Neutrophil (primary cell): Measurements from ENCODE around the gene ARHGAP9.
A peak's percentile ranks its signal among the peaks of the same experiment; 100 is the strongest.

Source experiments
- H3K27ac ChIP-seq: fragments of 200-600 bp; sonication (generic); 2 replicates; pipeline ENCODE4 v1.5.1; 2016; ENCODE audit warnings: mild to moderate bottlenecking, moderate library complexity
- H3K27me3 ChIP-seq: fragments of 200-600 bp; sonication (generic); 2 replicates; pipeline ENCODE4 v1.6.0; 2016; ENCODE audit warnings: mild to moderate bottlenecking
- H3K36me3 ChIP-seq: fragments of 200-600 bp; sonication (generic); 2 replicates; pipeline ENCODE4 v1.5.1; 2017
- H3K4me1 ChIP-seq, 2 experiments: fragments of 200-600 bp in 1 of 2; sonication (generic) in 1 of 2; 1 replicate in 1 of 2; 2 replicates in 1 of 2; pipeline versions ENCODE4 v1.5.1 to v1.6.1; 2013 to 2016; ENCODE audit warnings: low read depth in 1 of 2, low read length in 1 of 2, mild to moderate bottlenecking in 1 of 2, moderate library complexity in 1 of 2; ENCODE audit not compliant: control insufficient read depth in 1 of 2, insufficient read depth in 1 of 2
- H3K4me3 ChIP-seq, 2 experiments: fragments of 200-600 bp in 1 of 2; sonication (generic) in 1 of 2; 1 replicate in 1 of 2; 2 replicates in 1 of 2; pipeline ENCODE4 v1.5.1; 2013 to 2016; ENCODE audit warnings: low read depth in 1 of 2, low read length in 1 of 2, mild to moderate bottlenecking in 1 of 2, moderate library complexity in 1 of 2
- H3K9me3 ChIP-seq: fragments of 200-600 bp; sonication (generic); 2 replicates; pipeline ENCODE4 v1.5.1; 2016
- CTCF ChIP-seq: fragments of 200-600 bp; sonication (generic); IDR thresholded peaks from 2 replicates; pipeline ENCODE4 v1.5.1; 2016; ENCODE audit warnings: antibody characterized with exemption

ARHGAP9 gene

GRCh38 chr12:57456737-57457490, 22.8 kb downstream of the ARHGAP9 start:
- Histone ChIP-seq H3K4me1 (peaks cover 39 to 45% of the 10 kb centered on the region in 2 experiments), H3K9me3 (no peaks in the 10 kb centered on the region), H3K4me3 (no peak overlapping the region), H3K36me3 (no peaks in the 10 kb centered on the region), H3K27me3 (peaks cover 46% of the 10 kb centered on the region), H3K27ac (no peak overlapping the region)
- TF ChIP-seq CTCF = no peak

- H3K4me3 ChIP-seq = no peak overlapping the region
- peaks cover 34 to 38% of the 10 kb centered on the region in 2 experiments for H3K4me1 ChIP-seq
- no peaks in the 10 kb centered on the region for H3K9me3 ChIP-seq
- H3K36me3 ChIP-seq = no peaks in the 10 kb centered on the region
- no peak overlapping the region for H3K27ac ChIP-seq
- peak; percentile 36 for TF ChIP-seq CTCF
- H3K27me3 ChIP-seq = peaks cover 39% of the 10 kb centered on the region
These were observed 23.4 kb downstream of the ARHGAP9 start for GRCh38 chr12:57456145-57456700.

GRCh38 chr12:57455374-57456144, 24.1 kb downstream of the ARHGAP9 start:
- H3K4me1 ChIP-seq = peaks cover 27 to 32% of the 10 kb centered on the region in 2 experiments
- no peak for TF ChIP-seq CTCF
- no peak overlapping the region for H3K4me3 ChIP-seq

GRCh38 chr12:57454566-57455373, 24.9 kb downstream of the ARHGAP9 start, which contains the start of gene INHBE:
TSS of gene INHBE (plus strand) at chr12:57455307. CDS start at chr12:57455537, 230 bp downstream.
- Histone ChIP-seq H3K4me1 (peaks cover 22 to 24% of the 10 kb centered on the region in 2 experiments), H3K4me3 (no peak within 1 kb of the TSS), H3K27me3 (peaks cover 25% of the 10 kb centered on the region), H3K36me3 (no peaks in the 10 kb centered on the region), H3K27ac (no peak within 1 kb of the TSS), H3K9me3 (no peaks in the 10 kb centered on the region)
- TF ChIP-seq CTCF = no peak

More at GRCh38 chr12:57455374-57456144, 24.1 kb downstream of the ARHGAP9 start:
- H3K27ac ChIP-seq = no peak overlapping the region
- no peaks in the 10 kb centered on the region for H3K9me3 ChIP-seq
- no peaks in the 10 kb centered on the region for H3K36me3 ChIP-seq
- peaks cover 33% of the 10 kb centered on the region for H3K27me3 ChIP-seq

- TF ChIP-seq CTCF = no peak
- Histone ChIP-seq H3K36me3 (no peaks in the 10 kb centered on the region), H3K27me3 (peaks cover 20% of the 10 kb centered on the region), H3K4me1 (peaks cover 16 to 18% of the 10 kb centered on the region in 2 experiments), H3K27ac (no peak overlapping the region), H3K4me3 (no peak overlapping the region), H3K9me3 (no peaks in the 10 kb centered on the region)
These were observed 25.5 kb downstream of the ARHGAP9 start for GRCh38 chr12:57454213-57454565.
